B cell (primary cell): ENCODE data around the gene GRN. TPM values are rescaled to one million over a fixed set of nuclear protein-coding genes. Genes with fewer than 3 reads are reported as not detected.

Source experiments
- ATAC-seq: fragments of 200-7000 bp; cut with Tn5 transposase; one replicate; pipeline ENCODE4 v1.10.0; 2021; ENCODE audit warnings: low read depth, mild to moderate bottlenecking, moderate number of reproducible peaks, moderate library complexity
- CTCF ChIA-PET: fragments of 350-600 bp; sonication (Branson Sonifier 250); formaldehyde crosslinking; loops from one replicate; lab custom pipeline; 2021; ENCODE audit warnings: antibody characterized with exemption, inconsistent platforms; lab: Charles Lee
- POLR2A ChIA-PET: fragments of 350-600 bp; sonication (Branson Sonifier 250); formaldehyde crosslinking; loops from one replicate; lab custom pipeline; 2021; ENCODE audit warnings: antibody characterized with exemption; lab: Charles Lee
- DNase-seq: peaks from one replicate; pipeline ENCODE4 v3.0.0; 2013
- H2AFZ ChIP-seq: 2 replicates; pipeline ENCODE4 v1.6.1; 2012; ENCODE audit warnings: mild to moderate bottlenecking, low read depth, low read length; ENCODE audit not compliant: insufficient read depth, poor library complexity, severe bottlenecking
- H3K27ac ChIP-seq, 2 donors: 1 replicate in 1 of 2; 2 replicates in 1 of 2; pipeline ENCODE4 v1.5.1; 2012 to 2013; ENCODE audit warnings: low read length in 2 of 2, mild to moderate bottlenecking in 2 of 2, moderate library complexity in 1 of 2
- H3K27me3 ChIP-seq, 4 experiments: fragments of 200-600 bp in 1 of 4; sonication (generic) in 1 of 4; replicated peaks in 1 of 4; 1 replicate in 2 of 4; 2 replicates in 2 of 4; pipeline versions ENCODE4 v1.6.1 to v1.7.0; 2013 to 2016; ENCODE audit warnings: low read length in 3 of 4, mild to moderate bottlenecking in 2 of 4, mixed read lengths in 1 of 4, moderate library complexity in 1 of 4; ENCODE audit not compliant: insufficient read depth in 4 of 4, control insufficient read depth in 3 of 4; ENCODE audit errors: control extremely low read depth in 1 of 4
- H3K36me3 ChIP-seq, 2 experiments: replicated peaks in 1 of 2; 1 replicate in 1 of 2; 2 replicates in 1 of 2; pipeline versions ENCODE4 v1.6.1 to v1.7.1; 2013; ENCODE audit warnings: low read length in 1 of 2; ENCODE audit not compliant: insufficient read depth in 2 of 2, control insufficient read depth in 1 of 2; ENCODE audit errors: control extremely low read depth in 1 of 2, extremely low read depth in 1 of 2
- H3K4me1 ChIP-seq, 2 donors: fragments of 200-600 bp in 1 of 2; sonication (generic) in 1 of 2; 1 replicate in 1 of 2; 2 replicates in 1 of 2; pipeline versions ENCODE4 v1.5.1 to v1.6.1; 2013 to 2017; ENCODE audit warnings: low read length in 2 of 2; ENCODE audit not compliant: control insufficient read depth in 2 of 2, insufficient read depth in 2 of 2
- H3K4me2 ChIP-seq: replicated peaks from 2 replicates; pipeline ENCODE3; 2012; ENCODE audit warnings: mild to moderate bottlenecking, low read depth, low read length; ENCODE audit not compliant: poor library complexity, severe bottlenecking
- H3K4me3 ChIP-seq, 5 experiments: fragments of 200-600 bp in 1 of 5; sonication (generic) in 1 of 5; 1 replicate in 3 of 5; 2 replicates in 2 of 5; pipeline versions ENCODE4 v1.5.1 to v1.7.0; 2011 to 2016; ENCODE audit warnings: low read length in 4 of 5, mild to moderate bottlenecking in 4 of 5, low read depth in 2 of 5, control low read depth in 1 of 5, moderate library complexity in 1 of 5; ENCODE audit not compliant: insufficient read depth in 1 of 5; ENCODE audit errors: control extremely low read depth in 1 of 5, extremely low read depth in 1 of 5
- H3K79me2 ChIP-seq: fragments of 200-600 bp; sonication (generic); one replicate; pipeline ENCODE4 v1.6.0; 2016; ENCODE audit warnings: low read length; ENCODE audit not compliant: control insufficient read depth, insufficient read depth
- H3K9ac ChIP-seq: fragments of 200-600 bp; sonication (generic); 2 replicates; pipeline ENCODE4 v1.6.1; 2017; ENCODE audit warnings: mild to moderate bottlenecking, low read length, moderate library complexity
- H3K9me3 ChIP-seq, 3 donors: one replicate each; pipeline versions ENCODE4 v1.6.1 to v1.7.1; 2013; ENCODE audit warnings: low read length in 2 of 3; ENCODE audit not compliant: control insufficient read depth in 2 of 3, insufficient read depth in 1 of 3; ENCODE audit errors: control extremely low read depth in 1 of 3
- H4K20me1 ChIP-seq: 2 replicates; pipeline ENCODE4 v1.6.0; 2012; ENCODE audit warnings: mild to moderate bottlenecking, low read length; ENCODE audit not compliant: insufficient read depth, control insufficient read depth, poor library complexity, severe bottlenecking
- H3K27ac Mint-ChIP-seq: one replicate; pipeline ENCODE4 v1.8.0; 2021; ENCODE audit warnings: mixed read lengths
- H3K27me3 Mint-ChIP-seq: one replicate; pipeline ENCODE4 v1.8.0; 2021; ENCODE audit warnings: mixed read lengths
- H3K4me1 Mint-ChIP-seq: one replicate; pipeline ENCODE4 v1.8.0; 2021; ENCODE audit warnings: mixed read lengths
- H3K4me3 Mint-ChIP-seq: one replicate; pipeline ENCODE4 v1.8.0; 2021; ENCODE audit warnings: mixed read lengths
- H3K9me3 Mint-ChIP-seq: one replicate; pipeline ENCODE4 v1.8.0; 2022; ENCODE audit warnings: mixed read lengths; ENCODE audit not compliant: insufficient read depth
- CTCF ChIP-seq: fragments of 200-600 bp; IDR thresholded peaks from one replicate; pipeline ENCODE4 v1.8.0; 2022; ENCODE audit warnings: antibody characterized with exemption, mild to moderate bottlenecking
- EZH2 ChIP-seq: IDR thresholded peaks from 2 replicates; pipeline ENCODE4 v1.6.1; 2012; ENCODE audit warnings: borderline replicate concordance, low read depth, mild to moderate bottlenecking, moderate library complexity, low read length; ENCODE audit not compliant: insufficient read depth, poor library complexity, severe bottlenecking
- WGBS: methylation state at CpG from one replicate; pipeline ENCODE4 v1.1.5; 2013; ENCODE audit warnings: missing lambda C conversion rate; ENCODE audit not compliant: insufficient coverage; 5-methylcytosine and 5-hydroxymethylcytosine counted together
- intact Hi-C: fragments of 100-400 bp; cut with micrococcal nuclease; formaldehyde crosslinking; loops from one replicate; pipeline ENCODE4 v1.10.0; 2022
- polyA plus RNA-seq: library from polyadenylated mRNA; depleted of rRNA; stranded (reverse); fragments of >200 nt; gene quantifications from 2 replicates; pipeline ENCODE4 v1.2.3, GENCODE V29; 2012
- total RNA-seq, 2 donors: library from RNA; stranded (reverse); fragments of 120-200 nt in 1 of 2; gene quantifications; 1 replicate in 1 of 2; 2 replicates in 1 of 2; pipeline versions ENCODE4 v1.2.3 to v1.2.4, GENCODE V29; 2013 to 2022

The GRN gene
- total and polyA plus RNA-seq, 2 donors (not counting 1 experiment from before 2014, with no cell fraction given), result 187 to 226 TPM

DNA sequence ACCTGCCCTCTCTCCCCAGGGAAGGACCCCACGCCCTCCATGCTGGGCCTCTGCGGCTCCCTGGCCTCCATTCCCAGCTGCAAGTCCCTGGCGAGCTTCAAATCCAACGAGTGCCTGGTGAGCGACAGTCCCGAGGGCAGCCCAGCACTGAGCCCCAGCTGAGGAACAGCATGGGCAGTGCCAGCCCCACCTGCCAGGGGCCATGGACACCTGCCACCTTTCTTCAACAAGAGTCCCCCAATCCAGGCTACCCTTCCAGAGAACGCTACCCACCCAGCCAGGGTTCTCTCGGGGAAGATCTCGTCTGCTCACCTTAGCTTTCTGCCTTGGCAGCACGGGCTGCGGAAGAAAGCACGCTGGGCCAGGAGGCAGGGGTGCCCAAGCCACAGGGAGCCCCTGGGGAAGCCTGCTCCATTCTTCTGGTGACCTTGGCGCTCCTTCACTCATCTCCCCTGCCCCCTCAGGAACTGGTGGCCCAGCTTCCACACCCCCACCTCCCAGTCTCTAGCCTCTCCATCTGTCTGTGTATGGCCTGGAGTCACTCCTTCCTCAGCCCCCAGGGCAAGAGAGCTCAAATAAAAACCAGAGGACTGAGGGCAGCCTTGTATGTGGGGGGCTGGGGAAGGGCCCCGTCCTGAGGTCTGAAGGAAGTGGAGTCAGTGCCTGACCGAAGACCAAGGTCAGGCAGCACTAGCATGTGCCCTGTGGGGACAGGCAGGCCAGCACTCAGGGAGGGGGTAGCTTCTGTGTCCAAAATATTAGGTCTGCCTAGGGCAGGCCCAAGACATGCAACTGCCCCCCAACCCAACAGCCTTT is 26.8 kb upstream of the GRN start:
- CTCF ChIA-PET, result interaction anchor here (0.8 to 7.3 kb wide), 2 partner anchors 108 to 148 kb away, joined by 3 to 38 read pairs; partner anchors contain the start of gene ASB16
- H3K9me3 Mint-ChIP-seq, result peaks cover 5% of the 10 kb centered on the region

More for the DNA sequence above, 26.8 kb upstream of the GRN start:
- H3K36me3 ChIP-seq, result peaks cover 0 to 32% of the 10 kb centered on the region in 2 experiments
- Mint-ChIP-seq H3K27ac (no peak overlapping the region), H3K4me1 (peaks cover 19% of the 10 kb centered on the region), H3K4me3 (no peak overlapping the region), H3K27me3 (peaks cover 26% of the 10 kb centered on the region)
- no peak overlapping the region for H2AFZ ChIP-seq
- POLR2A ChIA-PET, result interaction anchor here (1.2 kb wide), 1 partner anchor 13 kb away, joined by 3 read pairs; no protein-coding TSS in a partner anchor
- intact Hi-C loops, result no loop called here
- 86% methylated on average over 15 of the region's 15 CpGs for WGBS
- H3K4me2 ChIP-seq, result no peak overlapping the region
- H3K9ac ChIP-seq, result no peak overlapping the region
- H4K20me1 ChIP-seq, result peaks cover 5% of the 10 kb centered on the region
- H3K27ac ChIP-seq, result no peak overlapping the region
- peaks cover 2% of the 10 kb centered on the region for H3K79me2 ChIP-seq
- H3K4me1 ChIP-seq, result peaks cover 19 to 25% of the 10 kb centered on the region in 2 donors
- TF ChIP-seq CTCF (no peak), EZH2 (no peak)
- H3K27me3 ChIP-seq, result peaks cover 0 to 39% (median 22%) of the 10 kb centered on the region in 4 experiments
- ATAC-seq, result no peak
- no peak for DNase-seq
- H3K4me3 ChIP-seq, result no peak overlapping the region
- H3K9me3 ChIP-seq, result peaks cover 0 to 15% (median 0%) of the 10 kb centered on the region in 3 donors
